ENCODE measurements around the gene PANK1.

DNA sequence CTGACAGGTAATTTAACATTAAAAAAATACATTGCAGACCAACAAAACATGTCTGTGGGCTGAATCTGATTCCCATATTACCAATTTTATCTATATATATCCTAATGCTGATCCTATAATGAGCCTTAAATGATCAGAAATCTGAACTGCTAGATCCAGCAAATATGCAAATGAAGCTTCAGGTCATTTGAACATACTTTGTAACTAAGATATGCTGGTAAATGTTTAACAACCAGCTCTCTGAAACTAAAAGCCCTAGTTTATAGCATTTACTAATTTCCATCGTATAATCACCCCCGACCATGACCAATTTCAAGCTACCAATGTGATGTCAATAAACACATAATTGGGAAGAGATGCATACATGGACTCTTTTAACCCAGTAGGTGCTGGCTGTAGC, 42.1 kb downstream of the PANK1 start:
- no peak for TF ChIP-seq CTCF (IDR thresholded peaks at IDR 0.05; ENCODE audit: low read length)
- TF ChIP-seq EZH2 (optimal IDR thresholded peaks at IDR 0.05; ENCODE audit: low read depth, low read length) = no peak
- TF ChIP-seq EZH2phosphoT487 (IDR thresholded peaks at IDR 0.05; ENCODE audit: low read length) = no peak
